ENCODE data around the gene PRSS21.

PRSS21 gene

DNA sequence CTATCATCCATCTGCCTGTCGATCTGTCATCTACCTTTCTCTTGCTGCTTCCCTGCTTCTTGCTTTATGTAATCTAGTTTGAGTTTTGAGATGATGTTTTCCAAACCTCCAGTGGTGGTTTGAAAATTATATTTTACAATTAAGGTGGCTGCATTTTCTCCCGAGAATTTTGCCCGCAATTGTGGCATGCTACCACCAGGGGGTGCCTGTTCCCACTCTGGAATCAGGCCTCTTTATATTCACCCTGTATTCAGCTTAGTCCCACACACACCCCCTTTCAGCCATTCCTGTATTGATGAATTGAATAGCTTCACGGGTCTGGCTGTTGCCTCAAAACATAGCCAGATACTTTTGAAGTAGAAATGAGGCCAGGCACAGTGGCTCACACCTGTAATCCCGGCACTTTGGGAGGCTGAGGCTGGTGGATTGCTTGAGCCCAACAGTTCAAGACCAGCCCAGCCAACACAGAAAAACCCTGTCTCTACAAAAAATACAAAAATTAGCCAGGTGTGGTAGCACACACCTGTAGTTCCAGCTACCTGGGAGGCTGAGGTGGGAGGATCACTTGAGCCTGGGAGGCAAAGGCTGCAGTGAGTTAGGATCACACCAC is 37.8 kb downstream of the PRSS21 start:
- TF ChIP-seq, protein P1, sequence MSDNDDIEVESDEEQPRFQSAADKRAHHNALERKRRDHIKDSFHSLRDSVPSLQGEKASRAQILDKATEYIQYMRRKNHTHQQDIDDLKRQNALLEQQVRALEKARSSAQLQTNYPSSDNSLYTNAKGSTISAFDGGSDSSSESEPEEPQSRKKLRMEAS (IDR thresholded peaks at IDR 0.05) = no peak
- peak; percentile 33; the same call in 1 of the 2 replicates for TF ChIP-seq RAD21 (IDR thresholded peaks at IDR 0.05; ENCODE audit: low read depth)
- TF ChIP-seq CEBPB (IDR thresholded peaks at IDR 0.05) = no peak
- TF ChIP-seq, protein P2, sequence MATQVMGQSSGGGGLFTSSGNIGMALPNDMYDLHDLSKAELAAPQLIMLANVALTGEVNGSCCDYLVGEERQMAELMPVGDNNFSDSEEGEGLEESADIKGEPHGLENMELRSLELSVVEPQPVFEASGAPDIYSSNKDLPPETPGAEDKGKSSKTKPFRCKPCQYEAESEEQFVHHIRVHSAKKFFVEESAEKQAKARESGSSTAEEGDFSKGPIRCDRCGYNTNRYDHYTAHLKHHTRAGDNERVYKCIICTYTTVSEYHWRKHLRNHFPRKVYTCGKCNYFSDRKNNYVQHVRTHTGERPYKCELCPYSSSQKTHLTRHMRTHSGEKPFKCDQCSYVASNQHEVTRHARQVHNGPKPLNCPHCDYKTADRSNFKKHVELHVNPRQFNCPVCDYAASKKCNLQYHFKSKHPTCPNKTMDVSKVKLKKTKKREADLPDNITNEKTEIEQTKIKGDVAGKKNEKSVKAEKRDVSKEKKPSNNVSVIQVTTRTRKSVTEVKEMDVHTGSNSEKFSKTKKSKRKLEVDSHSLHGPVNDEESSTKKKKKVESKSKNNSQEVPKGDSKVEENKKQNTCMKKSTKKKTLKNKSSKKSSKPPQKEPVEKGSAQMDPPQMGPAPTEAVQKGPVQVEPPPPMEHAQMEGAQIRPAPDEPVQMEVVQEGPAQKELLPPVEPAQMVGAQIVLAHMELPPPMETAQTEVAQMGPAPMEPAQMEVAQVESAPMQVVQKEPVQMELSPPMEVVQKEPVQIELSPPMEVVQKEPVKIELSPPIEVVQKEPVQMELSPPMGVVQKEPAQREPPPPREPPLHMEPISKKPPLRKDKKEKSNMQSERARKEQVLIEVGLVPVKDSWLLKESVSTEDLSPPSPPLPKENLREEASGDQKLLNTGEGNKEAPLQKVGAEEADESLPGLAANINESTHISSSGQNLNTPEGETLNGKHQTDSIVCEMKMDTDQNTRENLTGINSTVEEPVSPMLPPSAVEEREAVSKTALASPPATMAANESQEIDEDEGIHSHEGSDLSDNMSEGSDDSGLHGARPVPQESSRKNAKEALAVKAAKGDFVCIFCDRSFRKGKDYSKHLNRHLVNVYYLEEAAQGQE (IDR thresholded peaks at IDR 0.05; ENCODE audit: low read depth) = no peak
- no peak for TF ChIP-seq ZBTB7A (IDR thresholded peaks at IDR 0.05; ENCODE audit: low read depth)
- TF ChIP-seq FOXM1 (IDR thresholded peaks at IDR 0.05; ENCODE audit: borderline replicate concordance, low read depth) = no peak

DNA sequence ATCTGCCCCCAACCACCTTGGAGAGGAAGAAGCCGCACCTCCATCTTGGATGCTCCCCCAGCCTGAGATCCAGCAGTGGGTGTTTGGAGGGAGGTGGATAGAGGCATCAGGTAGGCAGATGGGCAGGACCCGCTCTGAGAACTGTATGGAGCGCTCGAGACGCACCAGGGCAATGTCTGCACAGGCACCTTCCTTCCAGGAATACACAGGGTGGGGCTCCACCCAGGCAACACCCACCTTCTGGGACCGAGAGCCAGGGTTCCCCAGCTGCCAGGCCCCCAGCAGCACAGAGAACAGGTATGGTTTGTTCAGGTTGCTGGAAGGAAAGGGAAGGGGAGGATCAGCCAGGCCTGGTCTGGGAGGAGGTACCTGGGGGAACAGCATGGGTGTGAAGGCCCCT is 38.5 kb downstream of the PRSS21 start:
- TF ChIP-seq, protein P1 (IDR thresholded peaks at IDR 0.05) = no peak

DNA sequence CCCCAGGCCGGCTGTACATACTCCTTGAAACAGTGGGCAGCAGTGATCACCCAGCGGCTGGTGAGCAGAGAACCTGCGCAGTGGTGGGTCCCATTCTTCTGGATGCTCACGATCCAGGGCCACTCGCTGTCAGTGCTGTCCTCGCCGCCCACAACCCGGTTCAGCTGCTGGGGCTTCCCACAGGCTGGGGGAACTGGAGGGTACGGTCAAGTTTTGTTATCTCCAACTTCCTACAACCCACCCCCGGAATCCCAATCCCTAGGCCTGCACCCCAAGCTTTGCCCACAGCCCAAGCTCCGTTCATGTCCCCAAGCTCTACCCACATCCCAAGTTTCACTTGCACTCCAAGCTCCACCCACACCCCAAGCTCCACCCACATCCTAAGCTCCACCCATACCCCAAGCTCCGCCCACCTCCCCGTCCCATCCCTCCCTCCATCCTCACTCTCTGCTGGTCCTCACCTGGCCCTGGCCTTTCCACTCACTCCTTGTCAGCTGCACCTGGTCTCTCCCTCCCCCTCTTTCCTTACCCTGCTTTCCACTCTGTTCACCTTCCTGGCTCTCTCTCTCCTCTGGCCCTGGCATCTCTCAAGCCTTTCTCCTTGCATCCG is 39.1 kb downstream of the PRSS21 start:
- no peak for TF ChIP-seq FOXM1 (IDR thresholded peaks at IDR 0.05; ENCODE audit: borderline replicate concordance, low read depth)
- no peak for TF ChIP-seq EGR1 (IDR thresholded peaks at IDR 0.05)
- TF ChIP-seq EP300 (IDR thresholded peaks at IDR 0.05; ENCODE audit: borderline replicate concordance) = no peak
- TF ChIP-seq CEBPB (IDR thresholded peaks at IDR 0.05) = no peak
- no peak for TF ChIP-seq ZBTB7A (IDR thresholded peaks at IDR 0.05; ENCODE audit: low read depth)
- no peak for TF ChIP-seq YY1 (IDR thresholded peaks at IDR 0.05; ENCODE audit: low read depth)
- TF ChIP-seq, protein P3, sequence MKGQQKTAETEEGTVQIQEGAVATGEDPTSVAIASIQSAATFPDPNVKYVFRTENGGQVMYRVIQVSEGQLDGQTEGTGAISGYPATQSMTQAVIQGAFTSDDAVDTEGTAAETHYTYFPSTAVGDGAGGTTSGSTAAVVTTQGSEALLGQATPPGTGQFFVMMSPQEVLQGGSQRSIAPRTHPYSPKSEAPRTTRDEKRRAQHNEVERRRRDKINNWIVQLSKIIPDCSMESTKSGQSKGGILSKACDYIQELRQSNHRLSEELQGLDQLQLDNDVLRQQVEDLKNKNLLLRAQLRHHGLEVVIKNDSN (IDR thresholded peaks at IDR 0.05) = no peak
- TF ChIP-seq RAD21 (IDR thresholded peaks at IDR 0.05; ENCODE audit: low read depth) = no peak
- TF ChIP-seq TAF1 (IDR thresholded peaks at IDR 0.05; ENCODE audit: low read depth) = no peak

DNA sequence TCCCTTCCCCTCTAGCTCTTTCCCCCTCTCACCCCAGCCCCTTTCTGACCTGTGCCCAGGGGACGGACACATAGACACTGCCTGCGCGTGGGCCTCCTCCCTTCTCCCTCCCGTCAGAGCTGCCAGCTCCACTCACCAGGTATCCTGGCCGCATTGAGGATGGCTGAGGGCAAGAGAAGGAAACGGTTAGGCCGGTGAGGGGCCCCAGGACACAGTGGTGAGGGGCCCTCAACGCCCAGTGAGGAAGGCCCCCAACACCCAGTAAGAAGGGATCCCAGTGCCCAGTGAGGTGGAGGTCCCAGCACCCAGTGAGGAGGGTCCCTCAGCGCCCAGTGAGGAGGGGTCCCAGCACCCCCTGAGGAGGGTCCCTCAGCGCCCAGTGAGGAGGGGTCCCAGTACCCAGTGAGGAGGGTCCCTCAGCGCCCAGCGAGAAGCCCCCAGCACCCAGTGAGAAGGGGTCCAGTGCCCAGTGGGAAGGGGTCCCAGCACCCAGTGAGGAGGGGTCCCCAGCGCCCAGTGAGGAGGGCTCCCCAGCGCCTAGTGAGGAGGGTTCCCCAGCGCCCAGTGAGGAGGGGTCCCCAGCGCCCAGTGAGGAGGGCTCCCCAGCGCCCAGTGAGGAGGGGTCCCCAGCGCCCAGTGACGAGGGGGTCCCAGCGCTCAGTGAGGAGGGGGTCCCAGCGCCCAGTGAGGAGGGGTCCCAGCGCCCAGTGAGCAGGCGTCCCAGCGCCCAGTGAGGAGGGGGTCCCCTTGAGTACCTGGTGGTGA is 39.8 kb downstream of the PRSS21 start:
- TF ChIP-seq RAD21 (IDR thresholded peaks at IDR 0.05; ENCODE audit: low read depth) (no peak), CEBPB (IDR thresholded peaks at IDR 0.05) (no peak), ZBTB7A (IDR thresholded peaks at IDR 0.05; ENCODE audit: low read depth) (peak; percentile 91)

DNA sequence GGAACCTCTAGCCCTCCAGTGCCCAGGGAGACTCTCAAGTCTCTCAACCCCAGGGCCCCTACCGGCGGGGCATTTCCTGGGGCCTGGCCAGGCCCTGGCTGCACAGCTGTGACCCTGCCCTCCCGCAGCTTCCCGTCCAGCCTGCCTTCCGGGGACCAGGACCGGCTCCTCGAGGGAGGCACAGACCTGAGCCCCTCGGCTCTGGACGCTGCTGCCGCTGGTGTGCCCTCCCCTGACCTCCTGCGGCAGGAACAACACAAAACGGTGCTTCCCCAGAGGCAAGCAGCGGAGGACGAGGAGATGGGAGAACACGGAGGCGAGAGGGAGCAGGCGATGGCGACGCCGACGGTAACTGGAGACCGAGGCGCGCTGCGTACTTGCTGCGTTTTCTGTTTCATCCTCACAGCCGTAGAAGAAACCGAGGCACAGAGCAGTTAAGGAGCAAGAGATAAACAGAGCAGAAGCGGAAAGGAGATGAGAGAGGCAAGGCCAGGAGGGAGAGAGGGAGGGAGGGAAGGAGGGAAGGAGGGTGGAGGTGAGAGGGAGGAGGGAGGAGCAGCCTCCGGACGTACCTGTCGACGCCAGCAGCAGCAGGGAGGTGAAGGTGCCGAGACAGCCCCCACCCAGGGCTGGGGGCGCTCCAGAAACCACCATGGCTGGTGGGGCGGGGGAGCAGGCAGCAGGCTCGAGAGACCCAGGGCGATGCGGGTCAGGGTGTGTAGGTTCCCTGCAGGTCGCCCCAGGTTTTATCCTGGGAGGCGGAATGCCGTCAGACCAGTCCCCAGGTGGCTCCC is 40.6 kb downstream of the PRSS21 start, which contains the start of gene PRSS22:
PRSS22 (minus strand) TSS at position 720 of the 794 bp plus-strand sequence; CDS start at position 654, 66 bp downstream.
- TF ChIP-seq, protein P3 (IDR thresholded peaks at IDR 0.05) = peak; percentile 36; the same call in 1 of the 2 replicates
- no peak; the same call in 1 of the 2 replicates for TF ChIP-seq FOXM1 (IDR thresholded peaks at IDR 0.05; ENCODE audit: borderline replicate concordance, low read depth)
- TF ChIP-seq TAF1 (IDR thresholded peaks at IDR 0.05; ENCODE audit: low read depth) = no peak
- TF ChIP-seq, protein P1 (IDR thresholded peaks at IDR 0.05) = 0 out of 2 replicates have a peak, but pooled peaks have one; percentile 19
- peak; percentile 85 for TF ChIP-seq TCF12 (IDR thresholded peaks at IDR 0.05; ENCODE audit: low read depth)
- TF ChIP-seq, protein P2 (IDR thresholded peaks at IDR 0.05; ENCODE audit: low read depth) = no peak
- peak; percentile 96 for TF ChIP-seq TEAD4 (IDR thresholded peaks at IDR 0.05)
- TF ChIP-seq CREB1 (IDR thresholded peaks at IDR 0.05; ENCODE audit: low read depth) = no peak; the same call in 1 of the 2 replicates
- peak; percentile 71; the same call in 1 of the 2 replicates for TF ChIP-seq EP300 (IDR thresholded peaks at IDR 0.05; ENCODE audit: borderline replicate concordance)
- TF ChIP-seq YY1 (IDR thresholded peaks at IDR 0.05; ENCODE audit: low read depth) = no peak
- no peak for TF ChIP-seq RAD21 (IDR thresholded peaks at IDR 0.05; ENCODE audit: low read depth)
- TF ChIP-seq CEBPB (IDR thresholded peaks at IDR 0.05) = no peak
- no peak; the same call in 1 of the 2 replicates for TF ChIP-seq ZBTB7A (IDR thresholded peaks at IDR 0.05; ENCODE audit: low read depth)
- no peak for TF ChIP-seq EGR1 (IDR thresholded peaks at IDR 0.05)
- TF ChIP-seq NFIC (IDR thresholded peaks at IDR 0.05) = peak; percentile 48; the same call in 1 of the 2 replicates
